CD8-positive, alpha-beta memory T cell (primary cell): ENCODE data around the gene SDE2. TPM values are rescaled to one million over a fixed set of nuclear protein-coding genes. Genes with fewer than 3 reads are reported as not detected.

ENCODE experiments used
- polyA plus RNA-seq: library from polyadenylated mRNA; unstranded; fragments of 300-500 nt; fragmentation: Illumina TruSeq; gene quantifications from one replicate; pipeline ENCODE4 v1.2.3, GENCODE V29; 2021
- total RNA-seq, 2 experiments: library from RNA; stranded (reverse); gene quantifications; one replicate each; pipeline ENCODE4 v1.2.3, GENCODE V29; 2021

SDE2 gene
- total and polyA plus RNA-seq, 3 experiments from 2014 or later = 8.4 to 23.6 (median 23.4) TPM

Other genes starting within 250 kb of the SDE2 start
- 100 to 1,000 TPM; 339 TPM for gene SRP9, start 221.5 kb downstream of the SDE2 start, total RNA-seq
- 293 TPM for gene SRP9, start 221.5 kb downstream of the SDE2 start, polyA plus RNA-seq
- 1 to 10 TPM; 2.2 to 3.0 TPM for gene EPHX1, start 189.2 kb downstream of the SDE2 start, total RNA-seq
- gene EPHX1, start 189.2 kb downstream of the SDE2 start, polyA plus RNA-seq = 1.8 TPM
- gene TMEM63A, start 117.0 kb downstream of the SDE2 start, total RNA-seq = 10 to 100 TPM; 51.4 to 55.5 TPM
- gene TMEM63A, start 117.0 kb downstream of the SDE2 start, polyA plus RNA-seq = 50.6 TPM
- not detected for gene LEFTY1, start 110.2 kb downstream of the SDE2 start, total RNA-seq
- 0.21 TPM for gene LEFTY1, start 110.2 kb downstream of the SDE2 start, polyA plus RNA-seq
- 100 to 1,000 TPM; 130 to 131 TPM for gene PYCR2, start 75.1 kb downstream of the SDE2 start, total RNA-seq
- gene PYCR2, start 75.1 kb downstream of the SDE2 start, polyA plus RNA-seq = 92.5 TPM
- not detected for gene LEFTY2, start 58.1 kb downstream of the SDE2 start, total RNA-seq
- not detected for gene LEFTY2, start 58.1 kb downstream of the SDE2 start, polyA plus RNA-seq
- gene H3-3A, start 63.4 kb upstream of the SDE2 start, total RNA-seq = 100 to 1,000 TPM; 356 to 372 TPM
- 803 TPM for gene H3-3A, start 63.4 kb upstream of the SDE2 start, polyA plus RNA-seq
- gene ACBD3, start 187.4 kb upstream of the SDE2 start, total RNA-seq = 10 to 100 TPM; 20.4 to 21.5 TPM
- 22.3 TPM for gene ACBD3, start 187.4 kb upstream of the SDE2 start, polyA plus RNA-seq
- not detected for gene MIXL1, start 224.3 kb upstream of the SDE2 start, total RNA-seq
- gene MIXL1, start 224.3 kb upstream of the SDE2 start, polyA plus RNA-seq = not detected